AG04449 (cell line): Measurements from ENCODE around the gene COX19.

ENCODE experiments used
- CTCF ChIA-PET: fragments of 350-600 bp; formaldehyde crosslinking; extraction: SDS; loops from one replicate; lab custom pipeline; 2021; ENCODE audit warnings: antibody characterized with exemption; lab: Yijun Ruan, JAX
- POLR2A ChIA-PET: fragments of 400-600, 350-600 bp; formaldehyde crosslinking; extraction: SDS; loops from one replicate; lab custom pipeline; 2020; ENCODE audit warnings: antibody characterized with exemption, inconsistent platforms; lab: Yijun Ruan, JAX
- DNase-seq: peaks from one replicate; pipeline ENCODE4 v3.0.0-alpha.2; 2010; ENCODE audit warnings: low read depth, low spot score
- H3K4me3 ChIP-seq: 2 replicates; pipeline ENCODE4 v1.5.1; 2011; ENCODE audit warnings: low read depth, mild to moderate bottlenecking, control low read depth, low read length
- TF ChIP-seq, protein P1 (sequence below): IDR thresholded peaks from one replicate; pipeline ENCODE4 v1.5.1; 2011; ENCODE audit warnings: mild to moderate bottlenecking, moderate library complexity, low read length, control low read depth, inconsistent platforms; ENCODE audit not compliant: insufficient read depth; ENCODE audit errors: missing control alignments

COX19 gene

DNA sequence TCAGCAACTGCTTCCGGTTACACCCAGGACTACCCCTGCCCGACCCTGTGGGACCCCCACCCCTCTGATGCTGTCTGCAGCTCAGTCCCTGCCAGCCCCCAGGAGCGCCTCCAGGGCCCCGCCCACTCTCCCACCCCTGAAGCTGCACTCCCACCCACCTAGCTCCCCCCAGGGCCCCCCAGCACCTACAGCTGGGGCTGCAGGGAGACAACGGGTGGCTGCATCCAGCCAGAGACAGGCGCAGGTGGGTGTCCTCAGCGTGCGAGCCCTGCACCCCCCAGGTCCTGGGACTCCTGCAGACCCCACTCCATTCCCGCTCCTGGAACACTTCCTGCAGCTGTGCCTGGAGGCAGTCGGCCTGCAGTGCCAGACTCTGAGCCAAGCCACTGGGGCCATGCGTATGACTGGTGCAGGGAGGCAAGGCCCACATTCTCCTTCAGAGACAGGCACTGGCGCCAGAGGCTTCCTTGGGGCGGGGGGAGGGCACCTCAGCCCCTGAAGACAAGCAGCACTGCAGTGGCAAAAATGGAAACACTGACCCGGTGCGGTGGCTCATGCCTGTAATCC lies 13.7 kb upstream of the COX19 start:
- no peak overlapping the region for H3K4me3 ChIP-seq
- POLR2A ChIA-PET: no interaction called here
- TF ChIP-seq, protein P1, sequence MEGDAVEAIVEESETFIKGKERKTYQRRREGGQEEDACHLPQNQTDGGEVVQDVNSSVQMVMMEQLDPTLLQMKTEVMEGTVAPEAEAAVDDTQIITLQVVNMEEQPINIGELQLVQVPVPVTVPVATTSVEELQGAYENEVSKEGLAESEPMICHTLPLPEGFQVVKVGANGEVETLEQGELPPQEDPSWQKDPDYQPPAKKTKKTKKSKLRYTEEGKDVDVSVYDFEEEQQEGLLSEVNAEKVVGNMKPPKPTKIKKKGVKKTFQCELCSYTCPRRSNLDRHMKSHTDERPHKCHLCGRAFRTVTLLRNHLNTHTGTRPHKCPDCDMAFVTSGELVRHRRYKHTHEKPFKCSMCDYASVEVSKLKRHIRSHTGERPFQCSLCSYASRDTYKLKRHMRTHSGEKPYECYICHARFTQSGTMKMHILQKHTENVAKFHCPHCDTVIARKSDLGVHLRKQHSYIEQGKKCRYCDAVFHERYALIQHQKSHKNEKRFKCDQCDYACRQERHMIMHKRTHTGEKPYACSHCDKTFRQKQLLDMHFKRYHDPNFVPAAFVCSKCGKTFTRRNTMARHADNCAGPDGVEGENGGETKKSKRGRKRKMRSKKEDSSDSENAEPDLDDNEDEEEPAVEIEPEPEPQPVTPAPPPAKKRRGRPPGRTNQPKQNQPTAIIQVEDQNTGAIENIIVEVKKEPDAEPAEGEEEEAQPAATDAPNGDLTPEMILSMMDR: no peak
- DNase-seq: no peak
- CTCF ChIA-PET: interaction anchor here (0.9 to 3.1 kb wide), 5 partner anchors 12 to 97 kb away, joined by 3 to 24 read pairs (median 5); no protein-coding TSS in a partner anchor

DNA sequence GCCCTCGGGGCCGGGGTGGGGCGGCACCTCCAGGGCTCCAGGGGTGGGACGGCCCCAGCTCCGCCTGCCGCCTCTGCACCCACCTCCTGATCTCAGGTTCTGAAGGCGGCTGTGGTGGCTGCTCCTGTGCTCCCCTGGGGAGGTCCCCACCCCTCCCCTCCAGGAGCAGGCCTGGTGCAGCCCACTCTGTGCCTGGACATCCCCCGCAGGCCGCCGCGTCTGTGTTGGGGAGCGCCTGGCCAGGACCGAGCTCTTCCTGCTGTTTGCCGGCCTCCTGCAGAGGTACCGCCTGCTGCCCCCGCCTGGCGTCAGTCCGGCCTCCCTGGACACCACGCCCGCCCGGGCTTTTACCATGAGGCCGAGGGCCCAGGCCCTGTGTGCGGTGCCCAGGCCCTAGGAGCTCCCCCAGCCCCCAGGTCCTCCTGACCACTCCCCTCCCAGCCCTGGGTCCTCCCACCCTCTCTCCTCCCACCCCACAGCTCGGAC lies 13.1 kb upstream of the COX19 start:
- POLR2A ChIA-PET: no interaction called here
- CTCF ChIA-PET: interaction anchor here (0.9 to 3.1 kb wide), 5 partner anchors 12 to 98 kb away, joined by 3 to 24 read pairs (median 5); no protein-coding TSS in a partner anchor
- TF ChIP-seq, protein P1: no peak
- DNase-seq: no peak
- no peak overlapping the region for H3K4me3 ChIP-seq

DNA sequence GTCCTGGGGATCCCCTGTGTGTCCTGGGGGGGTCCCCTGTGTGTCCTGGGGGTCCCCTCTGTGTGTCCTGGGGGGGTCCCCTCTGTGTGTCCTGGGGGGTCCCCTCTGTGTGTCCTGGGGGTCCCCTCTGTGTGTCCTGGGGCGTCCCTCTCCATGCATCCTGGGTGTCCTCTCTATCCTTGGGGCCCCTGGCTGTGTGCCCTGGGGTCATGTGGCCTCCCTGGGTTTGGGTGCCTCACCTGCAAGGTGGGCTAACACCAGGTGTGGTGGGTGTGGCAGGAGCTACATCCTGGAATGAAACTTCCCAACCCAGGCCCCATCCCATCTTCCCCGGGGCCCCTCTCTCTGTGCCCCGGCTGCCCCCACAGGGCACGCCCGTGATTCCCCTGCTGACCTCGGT lies 12.6 kb upstream of the COX19 start:
- TF ChIP-seq, protein P1: no peak
- ChIA-PET CTCF (interaction anchor here (0.9 to 3.1 kb wide), 4 partner anchors 17 to 98 kb away, joined by 3 to 24 read pairs (median 5); no protein-coding TSS in a partner anchor), POLR2A (no interaction called here)
- no peak for DNase-seq
- H3K4me3 ChIP-seq: no peak overlapping the region

DNA sequence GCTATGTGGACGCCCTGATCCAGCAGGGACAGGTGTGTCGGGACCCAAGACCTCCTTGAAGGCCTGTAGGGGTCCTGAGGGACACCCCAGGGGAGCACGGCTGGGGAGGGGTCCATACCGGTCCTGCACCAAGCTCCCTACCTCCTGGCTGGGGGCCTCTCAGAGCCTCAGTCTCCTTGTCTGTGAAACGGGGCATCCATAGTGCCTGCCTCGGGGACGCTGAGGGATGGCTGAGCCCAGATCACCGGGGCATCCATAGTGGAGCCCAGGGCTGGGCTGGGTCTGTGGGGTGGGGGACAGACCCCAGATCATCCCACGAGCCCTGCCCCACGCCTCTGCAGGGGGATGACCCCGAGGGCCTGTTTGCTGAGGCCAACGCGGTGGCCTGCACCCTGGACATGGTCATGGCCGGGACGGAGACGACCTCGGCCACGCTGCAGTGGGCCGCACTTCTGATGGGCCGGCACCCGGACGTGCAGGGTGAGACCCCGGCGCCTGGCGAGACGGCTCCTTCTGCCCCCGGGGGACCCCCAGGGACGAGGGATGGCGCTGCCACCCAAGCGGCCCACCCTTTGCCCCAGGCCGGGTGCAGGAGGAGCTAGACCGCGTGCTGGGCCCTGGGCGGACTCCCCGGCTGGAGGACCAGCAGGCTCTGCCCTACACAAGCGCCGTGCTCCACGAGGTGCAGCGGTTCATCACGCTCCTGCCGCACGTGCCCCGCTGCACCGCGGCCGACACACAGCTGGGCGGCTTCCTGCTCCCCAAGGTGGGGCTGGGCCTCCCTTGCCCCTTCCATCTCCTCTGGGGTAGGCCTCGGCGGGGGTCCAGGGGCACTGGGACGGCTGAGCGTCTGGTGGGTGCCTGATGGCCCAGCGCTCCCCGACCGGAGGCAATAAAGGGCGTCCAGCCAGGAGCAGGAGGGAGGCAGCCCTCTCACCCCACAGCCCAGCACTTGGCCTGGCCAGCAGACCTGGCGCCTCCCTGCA lies 11.7 kb upstream of the COX19 start:
- POLR2A ChIA-PET: no interaction called here
- TF ChIP-seq, protein P1: no peak
- CTCF ChIA-PET: interaction anchor here (0.8 to 3.1 kb wide), 4 partner anchors 12 to 78 kb away, joined by 3 to 24 read pairs (median 10); partner anchors contain the start of gene COX19
- DNase-seq: no peak
- no peak overlapping the region for H3K4me3 ChIP-seq

DNA sequence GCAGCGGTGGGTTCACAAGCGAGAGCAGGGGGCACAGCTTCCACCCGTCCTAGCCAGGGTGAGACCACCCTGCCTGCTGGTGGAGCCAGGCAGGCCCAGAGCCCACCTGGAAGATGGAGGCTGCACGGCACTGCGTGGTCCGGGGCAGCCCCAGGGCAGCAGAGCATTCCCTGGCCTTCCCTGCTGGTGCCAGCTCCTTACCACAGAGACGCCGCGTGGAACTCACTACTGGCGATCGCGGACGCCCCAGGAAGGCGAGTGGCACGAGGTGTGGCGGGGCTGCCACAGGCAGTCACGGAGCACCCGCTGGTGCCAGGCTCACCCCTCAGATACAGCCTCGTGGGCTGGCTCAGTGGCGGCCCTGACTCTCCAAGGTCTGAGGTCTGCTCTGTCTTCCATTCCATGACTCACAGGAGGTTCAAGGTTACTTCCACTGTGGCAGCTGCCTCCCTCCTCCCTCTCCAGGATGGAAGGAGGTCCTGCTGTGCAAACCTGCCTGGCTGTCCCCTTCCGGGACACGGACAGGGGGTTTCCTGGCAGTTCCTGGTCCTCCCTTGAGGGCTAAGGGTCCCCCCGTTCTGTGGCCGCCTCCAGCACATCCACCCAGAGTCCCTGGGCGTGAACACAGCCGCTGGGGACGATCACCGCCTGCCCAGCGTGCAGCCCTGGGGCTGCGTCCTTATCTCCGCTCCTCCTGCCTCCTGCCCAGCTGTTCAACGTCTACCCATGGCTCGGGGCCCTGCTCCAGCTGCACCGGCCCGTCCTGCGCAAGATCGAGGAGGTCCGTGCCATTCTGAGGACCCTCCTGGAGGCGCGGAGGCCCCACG lies 10.8 kb upstream of the COX19 start:
- TF ChIP-seq, protein P1: no peak
- POLR2A ChIA-PET: no interaction called here
- no peak overlapping the region for H3K4me3 ChIP-seq
- CTCF ChIA-PET: interaction anchor here (0.8 to 2.9 kb wide), 5 partner anchors 11 to 101 kb away, joined by 3 to 15 read pairs (median 4); partner anchors contain the start of gene COX19
- DNase-seq: no peak
